Coronary artery (tissue), 2 donors: ENCODE data around the gene EYA2.
A peak's percentile ranks its signal among the peaks of the same experiment; 100 is the strongest.

Source experiments
- DNase-seq: peaks from one replicate; pipeline ENCODE4 v3.0.0-alpha.2; 2017; ENCODE audit warnings: low spot score
- H3K27ac ChIP-seq, 2 donors: fragments of 200-600 bp; sonication (generic); one replicate each; pipeline ENCODE4 v1.5.1; 2016 to 2019
- H3K4me3 ChIP-seq: fragments of 200-600 bp; sonication (generic); 2 replicates; pipeline ENCODE4 v1.5.1; 2016; ENCODE audit warnings: mild to moderate bottlenecking, moderate library complexity
- CTCF ChIP-seq: fragments of 200-600 bp; sonication (generic); IDR thresholded peaks from one replicate; pipeline ENCODE4 v1.5.1; 2019; ENCODE audit warnings: antibody characterized with exemption

Gene EYA2

GRCh38 chr20:46894579-46894958 is at the start of gene EYA2:
TSS of gene EYA2 (plus strand) at chr20:46894843. CDS start at chr20:46990011, 95,168 bp downstream.
- Histone ChIP-seq H3K27ac (peak within 1 kb of the TSS in 1 of 2 donors; percentile 48), H3K4me3 (peak within 1 kb of the TSS; percentile 76)
- no peak for DNase-seq
- no peak for TF ChIP-seq CTCF

- H3K27ac ChIP-seq, result no peak overlapping the region
- no peak for DNase-seq
- TF ChIP-seq CTCF, result no peak
- H3K4me3 ChIP-seq, result no peak overlapping the region
Observed at GRCh38 chr20:46844965-46845364, 49.7 kb upstream of the EYA2 start.

GRCh38 chr20:46849269-46849668 is 45.4 kb upstream of the EYA2 start:
- no peak for DNase-seq
- no peak overlapping the region for H3K27ac ChIP-seq
- TF ChIP-seq CTCF, result no peak
- H3K4me3 ChIP-seq, result no peak overlapping the region

- Histone ChIP-seq H3K4me3 (no peak overlapping the region), H3K27ac (no peak overlapping the region)
- no peak for DNase-seq
- no peak for TF ChIP-seq CTCF
Observed at GRCh38 chr20:46849751-46850150, 44.9 kb upstream of the EYA2 start.

- no peak for TF ChIP-seq CTCF
- DNase-seq, result no peak
- Histone ChIP-seq H3K27ac (no peak overlapping the region), H3K4me3 (no peak overlapping the region)
Observed at GRCh38 chr20:46850416-46850815, 44.2 kb upstream of the EYA2 start.

- H3K4me3 ChIP-seq, result no peak overlapping the region
- H3K27ac ChIP-seq, result no peak overlapping the region
- no peak for TF ChIP-seq CTCF
- DNase-seq, result no peak
Observed at GRCh38 chr20:46850896-46851295, 43.7 kb upstream of the EYA2 start.

GRCh38 chr20:46851746-46852145 is 42.9 kb upstream of the EYA2 start:
- Histone ChIP-seq H3K4me3 (no peak overlapping the region), H3K27ac (no peak overlapping the region)
- no peak for TF ChIP-seq CTCF
- no peak for DNase-seq
